ENCODE data around the gene CYB561D2. TPM values are rescaled to one million over a fixed set of nuclear protein-coding genes. Genes with fewer than 3 reads are reported as not detected.

Gene CYB561D2
- total RNA-seq, 4 donors from 2014 or later = 23.6 to 66.0 (median 43.6) TPM

GRCh38 chr3:50396502-50396901 is 45.8 kb downstream of the CYB561D2 start:
- Histone ChIP-seq H3K9me3 (no peaks in the 10 kb centered on the region), H3K4me1 (peaks cover 0 to 7% of the 10 kb centered on the region in 2 donors), H3K36me3 (no peaks in the 10 kb centered on the region), H3K27ac (no peak overlapping the region), H3K4me3 (replicated peaks in 1 of 3) (no peak overlapping the region), H3K27me3 (no peaks in the 10 kb centered on the region)
- TF ChIP-seq CTCF (IDR thresholded peaks at IDR 0.05) (no peak), POLR2A (IDR thresholded peaks at IDR 0.05) (no peak)
- WGBS, 2 donors = 92 to 93% methylated on average over 9 to 10 of the region's 10 CpGs
- intact Hi-C loops (cut with DNase I) = no loop called here
- no peak for DNase-seq

GRCh38 chr3:50401978-50402595 is 51.4 kb downstream of the CYB561D2 start:
- TF ChIP-seq POLR2A (IDR thresholded peaks at IDR 0.05) (no peak), CTCF (IDR thresholded peaks at IDR 0.05) (no peak)
- Histone ChIP-seq H3K4me1 (peaks cover 0 to 8% of the 10 kb centered on the region in 2 donors), H3K27me3 (no peaks in the 10 kb centered on the region), H3K36me3 (no peaks in the 10 kb centered on the region), H3K9me3 (no peaks in the 10 kb centered on the region), H3K4me3 (replicated peaks in 1 of 3) (no peak overlapping the region), H3K27ac (no peak overlapping the region)
- DNase-seq = peak; percentile 51 to 53
- intact Hi-C loops (cut with DNase I) = no loop called here
- WGBS, 2 donors = 11 to 21% methylated on average over 5 of the region's 5 CpGs

Other genes with a start within 250 kb of the CYB561D2 start
- 10 to 100 TPM; 13.2 to 44.2 (median 38.2) TPM for gene SEMA3F, start 195.5 kb upstream of the CYB561D2 start, total RNA-seq
- not detected for gene GNAT1, start 159.3 kb upstream of the CYB561D2 start, total RNA-seq
- gene SLC38A3, start 145.6 kb upstream of the CYB561D2 start, total RNA-seq = 1 to 10 TPM; 1.1 to 5.0 (median 3.6) TPM
- gene GNAI2, start 114.7 kb upstream of the CYB561D2 start, total RNA-seq = 100 to 1,000 TPM; 111 to 171 (median 142) TPM
- gene SEMA3B, start 81.7 kb upstream of the CYB561D2 start, total RNA-seq = 10 to 100 TPM; 21.0 to 31.0 (median 26.5) TPM
- not detected for gene LSMEM2, start 71.8 kb upstream of the CYB561D2 start, total RNA-seq
- gene IFRD2, start 58.4 kb upstream of the CYB561D2 start, total RNA-seq = 10 to 100 TPM; 63.9 to 96.5 (median 88.4) TPM
- gene HYAL3, start 51.5 kb upstream of the CYB561D2 start, total RNA-seq = 1 to 10 TPM; 2.7 to 6.7 (median 3.8) TPM
- 10 to 100 TPM in 2 of 4 donors, 1 to 10 TPM in 2; 6.9 to 15.2 (median 10.8) TPM for gene NAA80, start 51.5 kb upstream of the CYB561D2 start, total RNA-seq
- 10 to 100 TPM in 2 of 4 donors, 1 to 10 TPM in 2; 5.8 to 13.8 (median 9.7) TPM for gene HYAL1, start 47.3 kb upstream of the CYB561D2 start, total RNA-seq
- gene HYAL2, start 28.1 kb upstream of the CYB561D2 start, total RNA-seq = 100 to 1,000 TPM; 133 to 206 (median 158) TPM
- 10 to 100 TPM; 28.7 to 63.7 (median 42.3) TPM for gene TUSC2, start 22.6 kb upstream of the CYB561D2 start, total RNA-seq
- 10 to 100 TPM; 18.9 to 42.6 (median 24.8) TPM for gene RASSF1, start 10.0 kb upstream of the CYB561D2 start, total RNA-seq
- 1 to 10 TPM; 3.6 to 8.1 (median 4.4) TPM for gene ZMYND10, start 5.1 kb upstream of the CYB561D2 start, total RNA-seq
- 10 to 100 TPM; 13.4 to 30.6 (median 24.7) TPM for gene NPRL2, start 87 bp upstream of the CYB561D2 start, total RNA-seq
- gene TMEM115, start 8.7 kb downstream of the CYB561D2 start, total RNA-seq = 100 to 1,000 TPM in 1 of 4 donors, 10 to 100 TPM in 3; 70.0 to 111 (median 85.1) TPM
- gene CACNA2D2, start 152.8 kb downstream of the CYB561D2 start, total RNA-seq = 1 to 10 TPM; 1.5 to 3.3 (median 2.9) TPM
- 10 to 100 TPM; 19.6 to 22.0 (median 20.3) TPM for gene C3orf18, start 216.9 kb downstream of the CYB561D2 start, total RNA-seq
- 10 to 100 TPM; 13.9 to 20.8 (median 17.6) TPM for gene HEMK1, start 218.7 kb downstream of the CYB561D2 start, total RNA-seq

Measured in thyroid gland (tissue), 4 donors.